HG03571 (cell line): ENCODE results near the gene GMPPB.
"Not testable (repeated sequence)": the region's sequence is repeated elsewhere in the genome, so short reads cannot be mapped to it uniquely, and the experiment has no call there.

Experiments
- ATAC-seq: cut with Tn5 transposase; IDR thresholded peaks from one replicate; pipeline ENCODE4 v1.9.1; 2021; ENCODE audit not compliant: unreplicated experiment

Gene GMPPB

GRCh38 chr3:49723628-49724551, at the start of gene GMPPB:
Gene GMPPB, minus strand, starts transcription at chr3:49723951. Its CDS starts 225 bp downstream, at chr3:49723726.
- ATAC-seq = peak; percentile 76

GRCh38 chr3:49772703-49773102, 49.0 kb upstream of the GMPPB start:
- ATAC-seq = no peak

GRCh38 chr3:49771340-49771938, 47.7 kb upstream of the GMPPB start:
- ATAC-seq = no peak

- no peak for ATAC-seq
Measured at GRCh38 chr3:49769926-49770325, 46.2 kb upstream of the GMPPB start.

GRCh38 chr3:49769286-49769915, 45.6 kb upstream of the GMPPB start:
- no peak for ATAC-seq

GRCh38 chr3:49763981-49764380, 40.2 kb upstream of the GMPPB start:
- ATAC-seq = no peak

- no peak for ATAC-seq
Measured at GRCh38 chr3:49761661-49762060, 37.9 kb upstream of the GMPPB start.

- ATAC-seq = no peak
Measured at GRCh38 chr3:49759226-49759625, 35.5 kb upstream of the GMPPB start.

GRCh38 chr3:49757197-49757596, 33.4 kb upstream of the GMPPB start:
- ATAC-seq = no peak

- no peak for ATAC-seq
Measured at GRCh38 chr3:49756036-49756435, 32.3 kb upstream of the GMPPB start.

- ATAC-seq = no peak
Measured at GRCh38 chr3:49754536-49754935, 30.8 kb upstream of the GMPPB start.

GRCh38 chr3:49751501-49751900, 27.8 kb upstream of the GMPPB start:
- no peak for ATAC-seq

GRCh38 chr3:49750056-49750455, 26.3 kb upstream of the GMPPB start:
- ATAC-seq = no peak

- not testable (repeated sequence) for ATAC-seq
Measured at GRCh38 chr3:49748874-49749273, 25.1 kb upstream of the GMPPB start.

- no peak for ATAC-seq
Measured at GRCh38 chr3:49747792-49748480, 24.2 kb upstream of the GMPPB start.

- ATAC-seq = no peak
Measured at GRCh38 chr3:49745986-49746385, 22.2 kb upstream of the GMPPB start.

- no peak for ATAC-seq
Measured at GRCh38 chr3:49740427-49740826, 16.7 kb upstream of the GMPPB start.

GRCh38 chr3:49738067-49738713, 14.4 kb upstream of the GMPPB start:
- no peak for ATAC-seq

GRCh38 chr3:49734752-49735151, 11.0 kb upstream of the GMPPB start:
- no peak for ATAC-seq

- no peak for ATAC-seq
Measured at GRCh38 chr3:49733551-49733950, 9.8 kb upstream of the GMPPB start.

- ATAC-seq = no peak
Measured at GRCh38 chr3:49732597-49732996, 8.8 kb upstream of the GMPPB start.
